Hepatocyte (in vitro differentiated cells): ENCODE data around the gene DOK5.

Source experiments
- CTCF ChIP-seq: fragments of 200-600 bp; sonication (generic); IDR thresholded peaks from 2 replicates; pipeline ENCODE4 v1.5.1; 2016; ENCODE audit warnings: antibody characterized with exemption, mild to moderate bottlenecking; ENCODE audit not compliant: poor library complexity
- EZH2 ChIP-seq: fragments of 200-600 bp; sonication (generic); IDR thresholded peaks from 2 replicates; pipeline ENCODE4 v1.6.1; 2016; ENCODE audit warnings: antibody characterized with exemption, mild to moderate bottlenecking, borderline replicate concordance
- EZH2phosphoT487 ChIP-seq: fragments of 200-600 bp; sonication (generic); IDR thresholded peaks from one replicate; pipeline ENCODE4 v1.6.1; 2018; ENCODE audit warnings: antibody characterized with exemption, mild to moderate bottlenecking, low read depth, moderate library complexity; ENCODE audit not compliant: unreplicated experiment, severe bottlenecking

GRCh38 chr20:54620611-54621010, 145.2 kb downstream of the DOK5 start:
- TF ChIP-seq CTCF (no peak), EZH2phosphoT487 (no peak), EZH2 (no peak)
